SHP77 treated with DMSO at 0.1 percent for 48 hours (cell line): ENCODE results near the gene GRK4.
"Not testable (repeated sequence)": the region's sequence is repeated elsewhere in the genome, so short reads cannot be mapped to it uniquely, and the experiment has no call there.

Experiments
- DNase-seq: peaks from one replicate; lab custom pipeline; 2025; lab: John Stamatoyannopoulos, UW

GRK4 gene

DNA sequence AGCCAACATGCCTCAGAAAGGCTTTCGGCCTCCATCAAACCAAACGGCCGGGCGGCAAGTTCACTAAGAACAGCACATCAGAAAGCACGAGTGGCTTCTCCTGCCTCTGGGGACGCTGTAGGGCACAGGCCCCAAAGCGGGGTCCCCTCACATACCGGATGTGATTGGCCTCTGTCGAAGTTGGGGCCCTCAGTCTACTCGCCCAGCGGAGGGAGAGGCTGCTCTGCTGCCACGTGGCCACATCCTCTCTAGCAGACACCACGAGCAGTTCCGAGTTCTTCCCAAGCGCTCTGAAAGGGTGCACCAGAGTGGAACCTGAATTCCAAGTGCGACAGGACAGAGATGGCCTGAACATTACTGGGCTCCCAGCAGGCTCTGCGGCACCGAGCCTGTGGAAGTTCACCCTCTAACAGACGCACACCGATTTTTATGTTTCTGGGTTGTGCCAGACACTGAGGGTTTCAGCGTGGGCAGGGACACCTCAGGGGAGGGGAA is 21.3 kb upstream of the GRK4 start:
- DNase-seq, result no peak

DNA sequence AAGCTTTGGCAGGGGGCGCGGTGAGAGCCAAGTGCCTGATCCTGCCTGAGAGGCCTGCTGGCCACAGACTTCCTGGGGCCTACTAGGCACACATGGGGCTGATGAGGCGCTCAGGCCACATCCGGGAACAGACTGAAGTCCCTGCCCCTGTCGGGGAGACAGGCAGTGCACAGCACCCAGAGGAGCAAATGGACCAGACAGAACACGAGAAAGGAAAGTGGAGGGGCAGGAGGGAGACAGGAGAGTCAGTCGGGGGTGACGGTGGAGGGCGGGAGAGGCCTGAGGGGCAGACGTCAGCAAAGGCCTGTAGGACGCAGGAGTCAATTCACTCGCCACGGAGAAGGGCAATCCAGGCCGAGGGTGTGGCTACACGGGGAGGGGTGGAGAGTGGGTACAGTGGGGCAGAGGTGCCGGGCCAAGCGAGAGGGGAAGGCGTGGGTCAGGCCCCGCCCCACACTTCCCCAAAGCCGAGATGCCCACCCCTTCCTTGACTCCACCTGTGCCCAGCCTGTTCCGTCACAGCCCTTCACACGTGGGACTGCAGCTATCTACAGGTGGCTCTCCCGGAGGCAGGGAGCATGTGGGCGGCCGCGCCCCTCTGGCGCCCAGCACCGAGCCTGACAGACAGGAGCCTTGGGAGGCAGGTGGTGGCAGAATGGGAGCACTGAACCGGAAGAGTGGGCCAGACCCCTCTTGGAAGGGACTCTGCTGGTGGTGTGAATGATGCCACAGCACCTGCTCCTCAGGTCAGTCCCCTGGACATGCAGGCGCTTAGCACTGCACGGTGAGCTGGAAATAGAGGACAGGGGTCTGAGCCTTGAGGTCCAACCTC is 20.6 kb upstream of the GRK4 start:
- DNase-seq, result no peak

GRCh38 chr4:2943364-2944090 is 19.8 kb upstream of the GRK4 start:
- no peak for DNase-seq

GRCh38 chr4:2944091-2944482 is 19.3 kb upstream of the GRK4 start:
- DNase-seq, result no peak

- DNase-seq, result no peak
Measured at GRCh38 chr4:2944586-2945526, 18.5 kb upstream of the GRK4 start.

GRCh38 chr4:2945619-2946604 is 17.5 kb upstream of the GRK4 start:
- DNase-seq, result not testable (repeated sequence)

DNA sequence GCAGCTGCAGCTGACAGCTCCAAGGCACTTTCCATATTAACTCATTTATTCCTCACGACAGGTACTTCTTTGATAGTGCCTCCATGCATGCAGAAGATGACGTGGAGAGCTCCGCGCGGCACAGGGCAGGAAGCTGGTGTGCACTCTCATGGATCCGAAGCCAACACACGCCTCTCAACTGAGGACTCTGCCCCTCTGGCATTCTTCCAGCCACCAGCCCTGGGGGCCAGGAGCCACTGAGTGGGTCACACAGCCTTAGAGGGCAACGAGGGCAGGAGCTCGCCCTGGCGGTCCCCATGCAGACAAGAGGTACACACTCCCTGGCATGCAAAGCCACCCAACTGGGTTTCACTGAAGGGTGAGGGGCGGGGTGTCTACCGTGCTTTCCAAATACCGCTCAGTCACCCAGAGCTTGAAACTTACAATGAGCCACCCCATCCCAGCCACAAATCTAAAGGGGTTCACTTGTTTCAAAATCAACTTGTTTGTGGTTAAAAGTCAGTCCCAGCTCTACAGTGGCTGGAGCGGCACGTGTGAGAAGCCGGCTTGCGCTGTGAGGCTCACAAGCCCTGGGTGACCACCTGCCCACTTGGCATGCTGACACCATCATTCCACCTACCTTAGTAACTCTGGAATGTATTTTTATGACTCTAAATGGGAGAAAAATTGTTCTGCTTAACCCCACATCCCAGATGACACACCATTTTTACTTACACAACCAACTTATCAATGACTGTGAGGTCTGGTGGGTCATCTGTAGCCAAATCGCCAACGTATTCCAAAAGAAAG is 16.4 kb upstream of the GRK4 start:
- no peak for DNase-seq

DNA sequence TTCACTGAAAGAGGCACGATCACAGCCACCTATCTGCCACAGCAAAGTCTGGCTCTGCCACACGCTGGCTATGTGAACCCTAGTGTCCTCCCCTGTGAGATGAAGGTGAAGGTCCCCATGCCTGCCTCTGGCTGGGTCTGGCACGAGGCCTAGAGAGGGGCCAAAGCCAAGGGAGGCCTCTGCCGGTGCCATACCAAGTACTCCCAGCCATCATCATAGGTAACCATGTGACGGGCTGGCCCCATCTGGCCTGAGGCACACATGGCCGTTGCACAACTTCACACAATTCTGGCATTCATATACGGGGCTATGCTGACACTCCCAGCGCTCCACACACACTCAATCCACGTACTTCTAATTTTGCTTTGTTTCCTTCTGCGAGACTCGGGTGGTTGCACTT is 15.4 kb upstream of the GRK4 start:
- no peak for DNase-seq

DNA sequence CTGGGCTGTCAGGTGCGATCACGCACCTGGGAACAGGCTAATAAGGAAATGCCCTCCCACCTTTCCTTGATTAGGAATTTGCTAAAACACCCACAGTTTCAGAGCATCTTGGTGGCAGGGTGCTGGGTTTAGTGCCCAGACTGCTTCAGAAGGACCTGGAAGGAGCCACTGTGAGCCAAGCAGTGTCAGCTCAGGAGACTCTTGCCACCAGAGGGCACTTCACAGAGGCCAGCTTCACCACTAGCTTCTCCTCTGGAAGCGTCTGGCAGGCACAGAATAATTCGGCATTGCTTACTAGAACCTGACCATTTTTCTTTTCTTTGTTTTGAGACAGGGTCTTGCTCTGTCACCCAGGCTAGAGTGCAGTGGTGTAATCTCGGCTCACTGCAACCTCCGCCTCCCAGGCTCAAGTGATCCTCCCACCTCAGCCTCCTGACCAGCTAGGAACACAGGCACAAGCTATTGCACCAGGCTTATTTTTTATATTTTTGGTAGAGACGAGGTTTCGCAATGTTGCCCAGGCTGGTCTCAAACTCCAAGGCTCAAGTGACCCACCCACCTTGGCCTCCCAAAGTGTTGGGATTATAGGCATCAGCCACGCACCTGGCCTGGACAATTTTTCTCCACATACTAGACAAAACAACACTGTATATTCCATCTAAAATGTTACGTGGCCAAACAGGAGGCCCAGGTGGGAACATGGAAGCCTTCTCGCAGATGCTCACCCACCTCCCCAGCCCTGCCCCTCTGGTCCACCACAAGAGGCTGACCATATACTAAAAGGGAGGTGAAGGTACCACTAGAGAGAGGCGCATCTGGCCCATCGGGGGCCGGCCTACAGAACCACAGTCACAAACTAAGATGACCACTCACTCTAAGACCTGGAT is 14.2 kb upstream of the GRK4 start:
- no peak for DNase-seq

- no peak for DNase-seq
Measured at GRCh38 chr4:2949782-2950125, 13.6 kb upstream of the GRK4 start.

DNA sequence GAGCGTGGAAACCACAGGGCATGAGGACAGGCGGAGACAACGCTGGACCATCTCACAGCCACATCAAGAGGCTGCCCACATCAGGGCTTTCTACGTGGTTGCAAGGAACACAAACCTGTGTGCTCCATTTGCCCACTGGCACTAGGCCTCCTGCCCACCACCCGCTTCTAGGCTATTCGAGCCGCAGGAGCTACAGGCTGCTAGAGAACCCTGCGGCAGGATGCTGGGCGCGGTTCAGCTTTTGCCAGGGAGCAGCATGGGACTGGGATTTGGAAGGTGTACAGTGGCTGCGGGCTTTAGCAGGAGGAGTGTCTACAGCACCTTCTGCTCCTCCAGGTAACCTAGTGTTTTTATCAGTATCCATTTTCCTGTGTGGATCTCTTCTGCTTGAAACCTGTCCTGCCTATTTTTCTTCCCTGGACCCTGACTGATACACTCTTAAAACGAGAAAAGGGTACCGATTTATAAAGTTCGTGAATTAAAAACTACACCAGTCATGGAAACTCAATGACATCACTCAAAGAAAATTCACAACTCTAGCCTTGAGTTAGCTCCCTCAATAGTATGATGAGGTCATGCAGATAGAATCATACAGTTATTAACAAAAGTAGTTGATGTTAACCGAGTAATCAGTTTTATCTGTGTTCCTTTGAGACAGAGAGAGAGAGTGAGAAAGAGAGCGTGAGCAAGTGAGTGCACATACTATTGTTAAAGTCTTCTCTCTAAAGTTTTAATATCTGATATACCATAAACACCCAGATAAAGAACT is 13.0 kb upstream of the GRK4 start:
- no peak for DNase-seq

- DNase-seq, result no peak
Measured at GRCh38 chr4:2953496-2953895, 9.9 kb upstream of the GRK4 start.

DNA sequence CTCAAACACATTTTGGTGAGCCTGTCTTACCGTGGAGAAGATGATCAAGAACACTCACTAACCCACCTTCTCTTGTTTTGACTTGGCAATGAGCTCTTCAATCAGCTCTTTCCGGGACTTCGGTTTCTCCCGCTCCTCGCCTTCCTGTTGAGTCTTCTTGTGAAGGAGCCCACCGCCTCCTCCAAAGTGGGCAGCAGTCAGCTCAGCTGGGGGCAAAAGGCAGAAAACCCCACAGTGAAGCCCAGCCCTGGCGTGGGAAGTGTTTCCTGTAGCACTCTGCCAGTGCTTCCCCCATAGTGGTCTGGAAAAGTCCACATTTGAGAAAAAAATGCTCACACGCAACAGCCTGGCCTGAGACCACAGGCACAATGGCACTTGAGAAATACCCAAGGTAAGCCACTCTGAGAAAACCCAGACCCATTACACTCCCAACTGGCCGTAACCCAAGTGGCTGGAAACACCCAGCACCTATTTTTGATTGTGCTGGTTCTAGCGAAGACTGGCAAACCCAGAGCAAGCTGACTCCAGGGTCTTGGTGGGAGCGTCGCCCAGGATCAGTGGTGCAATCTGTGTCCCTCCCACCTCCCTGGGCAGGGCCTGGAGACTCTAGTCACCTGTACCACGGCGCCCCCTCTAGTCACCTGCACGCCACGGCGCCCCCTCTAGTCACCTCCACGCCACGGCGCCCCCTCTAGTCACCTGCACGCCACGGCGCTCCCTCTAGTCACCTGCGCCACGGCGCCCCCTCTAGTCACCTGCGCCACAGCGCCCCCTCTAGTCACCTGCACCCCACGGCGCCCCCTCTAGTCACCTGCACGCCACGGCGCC is 8.8 kb upstream of the GRK4 start:
- DNase-seq, result no peak

DNA sequence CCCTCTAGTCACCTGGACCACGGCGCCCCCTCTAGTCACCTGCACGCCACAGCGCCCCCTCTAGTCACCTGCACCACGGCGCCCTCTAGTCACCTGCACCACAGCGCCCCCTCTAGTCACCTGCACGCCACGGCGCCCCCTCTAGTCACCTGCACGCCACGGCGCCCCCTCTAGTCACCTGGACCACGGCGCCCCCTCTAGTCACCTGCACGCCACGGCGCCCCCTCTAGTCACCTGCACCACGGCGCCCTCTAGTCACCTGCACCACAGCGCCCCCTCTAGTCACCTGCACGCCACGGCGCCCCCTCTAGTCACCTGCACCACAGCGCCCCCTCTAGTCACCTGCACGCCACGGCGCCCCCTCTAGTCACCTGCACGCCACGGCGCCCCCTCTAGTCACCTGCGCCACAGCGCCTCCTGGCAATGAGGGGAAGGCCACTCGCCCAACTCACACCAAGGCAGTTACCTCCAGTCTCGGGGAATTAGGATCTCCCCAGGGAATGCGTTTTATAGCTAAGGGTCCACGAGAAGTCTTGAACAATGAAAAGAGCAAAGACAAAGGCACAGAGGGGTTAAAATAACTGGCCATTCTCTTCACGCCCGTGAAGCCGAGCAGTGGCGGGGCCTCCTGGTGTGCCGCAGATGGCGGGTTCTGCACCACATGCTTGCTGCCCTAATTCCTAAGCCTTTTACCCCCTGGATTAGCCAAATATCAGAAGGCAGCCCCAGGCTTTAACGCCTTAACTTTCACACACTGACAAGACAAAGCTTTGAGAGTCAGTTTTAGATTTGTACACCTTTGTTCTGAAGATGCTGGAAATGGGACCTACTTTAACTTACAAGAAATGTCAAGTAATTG is 8.0 kb upstream of the GRK4 start:
- not testable (repeated sequence) for DNase-seq

GRCh38 chr4:2958446-2958845 is 4.9 kb upstream of the GRK4 start:
- no peak for DNase-seq

DNA sequence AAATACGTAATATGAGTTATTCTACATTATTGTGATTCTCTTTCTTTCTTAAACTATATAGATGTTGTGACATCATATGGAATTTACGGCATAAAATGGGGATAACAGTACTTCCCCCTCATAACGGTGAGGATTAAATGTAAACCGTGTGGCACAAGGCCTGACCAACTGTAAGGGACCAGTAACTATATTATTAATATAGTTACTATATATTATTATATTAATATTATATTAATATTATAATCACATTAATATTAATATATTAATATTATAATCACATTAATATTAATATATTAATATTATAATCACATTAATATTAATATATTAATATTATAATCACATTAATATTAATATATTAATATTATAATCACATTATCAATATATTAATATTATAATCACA is 2.9 kb upstream of the GRK4 start:
- DNase-seq, result not testable (repeated sequence)

DNA sequence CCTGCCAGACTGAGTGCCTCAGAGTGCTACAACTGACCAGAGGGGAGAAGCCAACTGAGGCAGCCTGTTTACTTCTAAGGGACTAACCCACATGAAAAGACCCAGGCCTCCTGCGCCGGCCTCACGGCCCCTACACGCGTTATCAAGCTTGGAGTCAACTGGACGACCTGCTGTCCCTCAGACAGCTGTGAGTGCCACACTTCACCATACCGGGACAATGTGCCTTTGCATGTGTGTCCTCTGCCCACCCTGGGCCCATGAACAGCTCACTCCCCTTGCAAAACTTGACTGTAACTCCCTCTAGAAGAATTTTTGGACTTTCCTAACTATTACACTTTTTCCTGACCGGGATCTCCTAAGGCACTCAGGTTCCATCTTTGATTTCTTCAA is 2.0 kb upstream of the GRK4 start:
- DNase-seq, result no peak
